Measurements from ENCODE around the gene TMEM18. TPM values are rescaled to one million over a fixed set of nuclear protein-coding genes. Genes with fewer than 3 reads are reported as not detected.

Gene TMEM18
- total and polyA plus RNA-seq, 2 of the 13 experiments (the other 11 are each of a cell fraction or from before 2014, with no cell fraction given): 45.9 to 49.4 TPM

- TF ChIP-seq ZNF883 (CRISPR knock-in tag; IDR thresholded peaks at IDR 0.05; ENCODE audit: not compliant biosample characterization) (no peak), ISL2 (CRISPR knock-in tag; IDR thresholded peaks at IDR 0.05) (no peak; the same call in 1 of the 2 replicates), TBX2 (CRISPR knock-in tag; IDR thresholded peaks at IDR 0.05; ENCODE audit: borderline replicate concordance) (0 out of 2 replicates have a peak, but pooled peaks have one; percentile 67), ZNF749 (CRISPR knock-in tag; IDR thresholded peaks at IDR 0.05; ENCODE audit: borderline replicate concordance) (peak; percentile 17; the same call in 1 of the 2 replicates), ZBTB20 (CRISPR knock-in tag; IDR thresholded peaks at IDR 0.05; ENCODE audit: borderline replicate concordance, low read depth) (no peak), TP53 (CRISPR knock-in tag; conservative IDR thresholded peaks at IDR 0.05) (no peak), ZNF501 (CRISPR knock-in tag; IDR thresholded peaks at IDR 0.05) (no peak), FOXO4 (CRISPR knock-in tag; conservative IDR thresholded peaks at IDR 0.05) (no peak), ZNF788 (CRISPR knock-in tag; IDR thresholded peaks at IDR 0.05; ENCODE audit: borderline replicate concordance) (no peak; the same call in 1 of the 2 replicates), ZNF292 (CRISPR knock-in tag; IDR thresholded peaks at IDR 0.05; ENCODE audit: borderline replicate concordance, low read depth) (peak; percentile 3; the same call in 1 of the 2 replicates), HMGA1 (CRISPR knock-in tag; conservative IDR thresholded peaks at IDR 0.05) (no peak), ZNF234 (CRISPR knock-in tag; conservative IDR thresholded peaks at IDR 0.05) (no peak), YEATS2 (CRISPR knock-in tag; IDR thresholded peaks at IDR 0.05; ENCODE audit: borderline replicate concordance) (no peak), HOXD1 (CRISPR knock-in tag; IDR thresholded peaks at IDR 0.05) (peak; percentile 57; the same call in 1 of the 2 replicates), ZNF674 (CRISPR knock-in tag; IDR thresholded peaks at IDR 0.05; ENCODE audit: low read depth) (0 out of 2 replicates have a peak, but pooled peaks have one; percentile 17), HDAC1 (CRISPR knock-in tag; IDR thresholded peaks at IDR 0.05) (peak; percentile 81), SNAI1 (CRISPR knock-in tag; IDR thresholded peaks at IDR 0.05; ENCODE audit: borderline replicate concordance) (no peak), ZMAT3 (CRISPR knock-in tag; conservative IDR thresholded peaks at IDR 0.05) (no peak), ZSCAN22 (CRISPR knock-in tag; IDR thresholded peaks at IDR 0.05) (no peak)
- TF ChIP-seq, protein P1, sequence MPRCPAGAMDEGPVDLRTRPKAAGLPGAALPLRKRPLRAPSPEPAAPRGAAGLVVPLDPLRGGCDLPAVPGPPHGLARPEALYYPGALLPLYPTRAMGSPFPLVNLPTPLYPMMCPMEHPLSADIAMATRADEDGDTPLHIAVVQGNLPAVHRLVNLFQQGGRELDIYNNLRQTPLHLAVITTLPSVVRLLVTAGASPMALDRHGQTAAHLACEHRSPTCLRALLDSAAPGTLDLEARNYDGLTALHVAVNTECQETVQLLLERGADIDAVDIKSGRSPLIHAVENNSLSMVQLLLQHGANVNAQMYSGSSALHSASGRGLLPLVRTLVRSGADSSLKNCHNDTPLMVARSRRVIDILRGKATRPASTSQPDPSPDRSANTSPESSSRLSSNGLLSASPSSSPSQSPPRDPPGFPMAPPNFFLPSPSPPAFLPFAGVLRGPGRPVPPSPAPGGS (CRISPR knock-in tag; IDR thresholded peaks at IDR 0.05): no peak
- TF ChIP-seq, protein P2, sequence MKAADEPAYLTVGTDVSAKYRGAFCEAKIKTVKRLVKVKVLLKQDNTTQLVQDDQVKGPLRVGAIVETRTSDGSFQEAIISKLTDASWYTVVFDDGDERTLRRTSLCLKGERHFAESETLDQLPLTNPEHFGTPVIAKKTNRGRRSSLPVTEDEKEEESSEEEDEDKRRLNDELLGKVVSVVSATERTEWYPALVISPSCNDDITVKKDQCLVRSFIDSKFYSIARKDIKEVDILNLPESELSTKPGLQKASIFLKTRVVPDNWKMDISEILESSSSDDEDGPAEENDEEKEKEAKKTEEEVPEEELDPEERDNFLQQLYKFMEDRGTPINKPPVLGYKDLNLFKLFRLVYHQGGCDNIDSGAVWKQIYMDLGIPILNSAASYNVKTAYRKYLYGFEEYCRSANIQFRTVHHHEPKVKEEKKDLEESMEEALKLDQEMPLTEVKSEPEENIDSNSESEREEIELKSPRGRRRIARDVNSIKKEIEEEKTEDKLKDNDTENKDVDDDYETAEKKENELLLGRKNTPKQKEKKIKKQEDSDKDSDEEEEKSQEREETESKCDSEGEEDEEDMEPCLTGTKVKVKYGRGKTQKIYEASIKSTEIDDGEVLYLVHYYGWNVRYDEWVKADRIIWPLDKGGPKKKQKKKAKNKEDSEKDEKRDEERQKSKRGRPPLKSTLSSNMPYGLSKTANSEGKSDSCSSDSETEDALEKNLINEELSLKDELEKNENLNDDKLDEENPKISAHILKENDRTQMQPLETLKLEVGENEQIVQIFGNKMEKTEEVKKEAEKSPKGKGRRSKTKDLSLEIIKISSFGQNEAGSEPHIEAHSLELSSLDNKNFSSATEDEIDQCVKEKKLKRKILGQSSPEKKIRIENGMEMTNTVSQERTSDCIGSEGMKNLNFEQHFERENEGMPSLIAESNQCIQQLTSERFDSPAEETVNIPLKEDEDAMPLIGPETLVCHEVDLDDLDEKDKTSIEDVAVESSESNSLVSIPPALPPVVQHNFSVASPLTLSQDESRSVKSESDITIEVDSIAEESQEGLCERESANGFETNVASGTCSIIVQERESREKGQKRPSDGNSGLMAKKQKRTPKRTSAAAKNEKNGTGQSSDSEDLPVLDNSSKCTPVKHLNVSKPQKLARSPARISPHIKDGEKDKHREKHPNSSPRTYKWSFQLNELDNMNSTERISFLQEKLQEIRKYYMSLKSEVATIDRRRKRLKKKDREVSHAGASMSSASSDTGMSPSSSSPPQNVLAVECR (CRISPR knock-in tag; IDR thresholded peaks at IDR 0.05; ENCODE audit: borderline replicate concordance): peak; percentile 98
Measured at GRCh38 chr2:676647-677055, 555 bp downstream of the TMEM18 start (continued).

Data from HepG2 (cell line).